Measurements from ENCODE around the gene TNRC6B. TPM values are rescaled to one million over a fixed set of nuclear protein-coding genes. Genes with fewer than 3 reads are reported as not detected.

The TNRC6B gene
- total RNA-seq, 1 donor from 2014 or later = 62.0 TPM

GRCh38 chr22:40330615-40331014 is 152.9 kb downstream of the TNRC6B start:
- Mint-ChIP-seq H3K27me3 (ENCODE audit: unreplicated experiment) (peaks cover 5% of the 10 kb centered on the region), H3K27ac (ENCODE audit: unreplicated experiment) (peak overlapping the region; percentile 80), H3K36me3 (ENCODE audit: unreplicated experiment) (no peaks in the 10 kb centered on the region), H3K9me3 (ENCODE audit: unreplicated experiment) (peaks cover 6% of the 10 kb centered on the region), H3K4me3 (ENCODE audit: unreplicated experiment) (peak overlapping the region; percentile 67), H3K4me1 (ENCODE audit: low read depth, unreplicated experiment) (peaks cover 32% of the 10 kb centered on the region)
- TF ChIP-seq, protein P1, sequence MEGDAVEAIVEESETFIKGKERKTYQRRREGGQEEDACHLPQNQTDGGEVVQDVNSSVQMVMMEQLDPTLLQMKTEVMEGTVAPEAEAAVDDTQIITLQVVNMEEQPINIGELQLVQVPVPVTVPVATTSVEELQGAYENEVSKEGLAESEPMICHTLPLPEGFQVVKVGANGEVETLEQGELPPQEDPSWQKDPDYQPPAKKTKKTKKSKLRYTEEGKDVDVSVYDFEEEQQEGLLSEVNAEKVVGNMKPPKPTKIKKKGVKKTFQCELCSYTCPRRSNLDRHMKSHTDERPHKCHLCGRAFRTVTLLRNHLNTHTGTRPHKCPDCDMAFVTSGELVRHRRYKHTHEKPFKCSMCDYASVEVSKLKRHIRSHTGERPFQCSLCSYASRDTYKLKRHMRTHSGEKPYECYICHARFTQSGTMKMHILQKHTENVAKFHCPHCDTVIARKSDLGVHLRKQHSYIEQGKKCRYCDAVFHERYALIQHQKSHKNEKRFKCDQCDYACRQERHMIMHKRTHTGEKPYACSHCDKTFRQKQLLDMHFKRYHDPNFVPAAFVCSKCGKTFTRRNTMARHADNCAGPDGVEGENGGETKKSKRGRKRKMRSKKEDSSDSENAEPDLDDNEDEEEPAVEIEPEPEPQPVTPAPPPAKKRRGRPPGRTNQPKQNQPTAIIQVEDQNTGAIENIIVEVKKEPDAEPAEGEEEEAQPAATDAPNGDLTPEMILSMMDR (IDR thresholded peaks at IDR 0.05; ENCODE audit: partially characterized antibody, unreplicated experiment) = no peak
- no peak for DNase-seq

DNA sequence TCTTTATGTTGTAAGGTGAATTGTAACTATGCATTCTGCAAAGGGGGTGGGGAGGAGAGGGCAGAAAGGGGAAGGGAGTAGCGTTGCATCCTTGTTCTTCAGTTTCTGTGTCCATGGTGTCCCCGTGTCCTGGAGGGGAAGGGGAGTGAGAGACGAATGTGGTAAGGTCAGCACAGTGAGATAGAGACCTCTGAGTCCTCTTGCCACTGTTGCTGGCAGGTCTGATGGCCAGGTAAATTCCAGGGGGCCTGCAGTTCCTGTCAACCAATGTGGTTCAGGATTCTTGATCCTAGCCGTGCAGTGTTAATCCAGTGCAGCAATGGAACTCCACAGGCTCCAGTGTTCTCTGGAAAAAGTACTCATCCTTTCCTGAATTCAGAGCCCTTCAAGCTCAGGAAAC is 154.0 kb downstream of the TNRC6B start:
- H3K4me1 Mint-ChIP-seq (ENCODE audit: low read depth, unreplicated experiment) = peaks cover 32% of the 10 kb centered on the region
- peaks cover 5% of the 10 kb centered on the region for H3K27me3 Mint-ChIP-seq (ENCODE audit: unreplicated experiment)
- no peaks in the 10 kb centered on the region for H3K36me3 Mint-ChIP-seq (ENCODE audit: unreplicated experiment)
- H3K4me3 Mint-ChIP-seq (ENCODE audit: unreplicated experiment) = no peak overlapping the region
- TF ChIP-seq, protein P1 (IDR thresholded peaks at IDR 0.05; ENCODE audit: partially characterized antibody, unreplicated experiment) = no peak
- peak overlapping the region; percentile 31 for H3K27ac Mint-ChIP-seq (ENCODE audit: unreplicated experiment)
- H3K9me3 Mint-ChIP-seq (ENCODE audit: unreplicated experiment) = peaks cover 6% of the 10 kb centered on the region
- no peak for DNase-seq

- Mint-ChIP-seq H3K36me3 (ENCODE audit: unreplicated experiment) (no peaks in the 10 kb centered on the region), H3K27ac (ENCODE audit: unreplicated experiment) (peak overlapping the region; percentile 35), H3K4me1 (ENCODE audit: low read depth, unreplicated experiment) (peaks cover 32% of the 10 kb centered on the region), H3K4me3 (ENCODE audit: unreplicated experiment) (no peak overlapping the region), H3K9me3 (ENCODE audit: unreplicated experiment) (peaks cover 6% of the 10 kb centered on the region), H3K27me3 (ENCODE audit: unreplicated experiment) (peaks cover 5% of the 10 kb centered on the region)
- DNase-seq = no peak
- TF ChIP-seq, protein P1 (IDR thresholded peaks at IDR 0.05; ENCODE audit: partially characterized antibody, unreplicated experiment) = no peak
Measured at GRCh38 chr22:40332319-40332781, 154.6 kb downstream of the TNRC6B start.

DNA sequence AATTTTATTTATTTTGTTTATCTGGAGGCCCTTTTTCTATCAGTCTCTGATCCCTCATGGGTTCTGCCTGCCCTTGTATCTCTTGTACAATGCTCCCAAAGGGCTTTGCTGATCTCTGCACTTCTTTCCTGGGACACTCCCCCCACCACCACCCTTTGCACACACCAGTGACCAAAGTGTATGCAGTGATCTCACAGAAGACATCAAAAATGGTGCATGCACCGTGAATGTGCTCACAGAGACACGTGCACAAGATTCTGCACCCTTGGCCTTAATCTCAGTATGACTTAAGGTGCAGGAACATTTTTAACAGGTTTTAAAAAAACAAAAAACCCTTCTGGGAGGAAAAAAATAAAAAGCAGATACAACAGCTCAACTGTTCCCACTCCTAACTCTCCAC is 156.3 kb downstream of the TNRC6B start:
- no peak overlapping the region for H3K27ac Mint-ChIP-seq (ENCODE audit: unreplicated experiment)

DNA sequence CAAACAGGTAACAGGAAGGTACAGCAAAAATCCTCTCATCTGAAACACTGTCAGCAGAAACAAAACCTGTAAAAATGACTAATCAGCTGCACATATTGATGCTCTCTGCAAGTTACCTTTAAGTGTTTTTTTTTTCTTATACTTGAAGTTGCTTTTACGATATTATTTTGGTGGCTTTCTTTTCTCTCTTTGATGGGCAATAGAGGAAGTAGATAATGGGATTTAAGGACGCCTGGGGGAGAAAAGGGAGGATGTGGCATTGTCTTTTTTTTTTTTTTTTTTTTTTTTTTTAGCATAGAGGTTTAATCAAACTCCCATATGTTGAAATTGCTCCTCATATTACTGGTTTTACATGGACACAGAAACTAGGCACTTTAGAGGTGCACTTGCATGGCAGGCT is 157.2 kb downstream of the TNRC6B start:
- DNase-seq = no peak
- TF ChIP-seq, protein P1 (IDR thresholded peaks at IDR 0.05; ENCODE audit: partially characterized antibody, unreplicated experiment) = no peak
- H3K4me3 Mint-ChIP-seq (ENCODE audit: unreplicated experiment) = no peak overlapping the region
- H3K36me3 Mint-ChIP-seq (ENCODE audit: unreplicated experiment) = no peaks in the 10 kb centered on the region
- peaks cover 33% of the 10 kb centered on the region for H3K4me1 Mint-ChIP-seq (ENCODE audit: low read depth, unreplicated experiment)
- H3K9me3 Mint-ChIP-seq (ENCODE audit: unreplicated experiment) = peaks cover 9% of the 10 kb centered on the region
- peak overlapping the region; percentile 42 for H3K27ac Mint-ChIP-seq (ENCODE audit: unreplicated experiment)
- peaks cover 5% of the 10 kb centered on the region for H3K27me3 Mint-ChIP-seq (ENCODE audit: unreplicated experiment)

More for the DNA sequence above, 156.3 kb downstream of the TNRC6B start:
- no peak overlapping the region for H3K4me3 Mint-ChIP-seq (ENCODE audit: unreplicated experiment)
- H3K4me1 Mint-ChIP-seq (ENCODE audit: low read depth, unreplicated experiment) = peaks cover 34% of the 10 kb centered on the region
- no peak for DNase-seq
- TF ChIP-seq, protein P1 (IDR thresholded peaks at IDR 0.05; ENCODE audit: partially characterized antibody, unreplicated experiment) = no peak
- no peaks in the 10 kb centered on the region for H3K36me3 Mint-ChIP-seq (ENCODE audit: unreplicated experiment)
- H3K9me3 Mint-ChIP-seq (ENCODE audit: unreplicated experiment) = peaks cover 9% of the 10 kb centered on the region
- H3K27me3 Mint-ChIP-seq (ENCODE audit: unreplicated experiment) = peaks cover 5% of the 10 kb centered on the region

All from glutamatergic neuron (in vitro differentiated cells).